NK-92 treated with Interleukin-12 subunit alpha and Interleukin-12 subunit beta, amount 100 ng/mL, for 24 hours (cell line): Measurements from ENCODE around the gene CACNA2D2.
A peak's percentile ranks its signal among the peaks of the same experiment; 100 is the strongest.
"Not testable (repeated sequence)": the region's sequence is repeated elsewhere in the genome, so short reads cannot be mapped to it uniquely, and the experiment has no call there.

Experiments
- DNase-seq: peaks from one replicate; lab custom pipeline; 2025; lab: John Stamatoyannopoulos, UW

Gene CACNA2D2

GRCh38 chr3:50530001-50530970, 26.9 kb upstream of the CACNA2D2 start:
- no peak for DNase-seq

GRCh38 chr3:50525987-50526386, 22.6 kb upstream of the CACNA2D2 start:
- DNase-seq, result peak; percentile 59

GRCh38 chr3:50525191-50525910, 21.9 kb upstream of the CACNA2D2 start:
- DNase-seq, result no peak

- DNase-seq, result no peak
Measured at GRCh38 chr3:50524746-50525145, 21.3 kb upstream of the CACNA2D2 start.

GRCh38 chr3:50523279-50523811, 19.9 kb upstream of the CACNA2D2 start:
- DNase-seq, result no peak

GRCh38 chr3:50521572-50521971, 18.1 kb upstream of the CACNA2D2 start:
- no peak for DNase-seq

GRCh38 chr3:50520849-50521248, 17.4 kb upstream of the CACNA2D2 start:
- no peak for DNase-seq

- peak; percentile 40 for DNase-seq
Measured at GRCh38 chr3:50519471-50520089, 16.1 kb upstream of the CACNA2D2 start.

- DNase-seq, result no peak
Measured at GRCh38 chr3:50518436-50518835, 15.0 kb upstream of the CACNA2D2 start.

- no peak for DNase-seq
Measured at GRCh38 chr3:50517721-50518206, 14.3 kb upstream of the CACNA2D2 start.

GRCh38 chr3:50516440-50516871, 13.0 kb upstream of the CACNA2D2 start:
- no peak for DNase-seq

GRCh38 chr3:50515565-50516439, 12.4 kb upstream of the CACNA2D2 start:
- no peak for DNase-seq

GRCh38 chr3:50512908-50513307, 9.5 kb upstream of the CACNA2D2 start:
- not testable (repeated sequence) for DNase-seq

GRCh38 chr3:50512131-50512530, 8.7 kb upstream of the CACNA2D2 start:
- DNase-seq, result no peak

- DNase-seq, result no peak
Measured at GRCh38 chr3:50510325-50510724, 6.9 kb upstream of the CACNA2D2 start.

- no peak for DNase-seq
Measured at GRCh38 chr3:50509715-50510114, 6.3 kb upstream of the CACNA2D2 start.

GRCh38 chr3:50508821-50509220, 5.4 kb upstream of the CACNA2D2 start:
- no peak for DNase-seq

GRCh38 chr3:50506169-50506568, 2.7 kb upstream of the CACNA2D2 start:
- DNase-seq, result no peak

GRCh38 chr3:50504681-50505080, 1.2 kb upstream of the CACNA2D2 start:
- no peak for DNase-seq

GRCh38 chr3:50502584-50503423, 630 bp downstream of the CACNA2D2 start:
- no peak for DNase-seq
